HG02571 (cell line): ENCODE measurements around the gene MLLT3.

ENCODE experiments used
- ATAC-seq: cut with Tn5 transposase; IDR thresholded peaks from one replicate; pipeline ENCODE4 v1.9.1; 2021; ENCODE audit warnings: mild to moderate bottlenecking, moderate library complexity; ENCODE audit not compliant: unreplicated experiment

The MLLT3 gene

DNA sequence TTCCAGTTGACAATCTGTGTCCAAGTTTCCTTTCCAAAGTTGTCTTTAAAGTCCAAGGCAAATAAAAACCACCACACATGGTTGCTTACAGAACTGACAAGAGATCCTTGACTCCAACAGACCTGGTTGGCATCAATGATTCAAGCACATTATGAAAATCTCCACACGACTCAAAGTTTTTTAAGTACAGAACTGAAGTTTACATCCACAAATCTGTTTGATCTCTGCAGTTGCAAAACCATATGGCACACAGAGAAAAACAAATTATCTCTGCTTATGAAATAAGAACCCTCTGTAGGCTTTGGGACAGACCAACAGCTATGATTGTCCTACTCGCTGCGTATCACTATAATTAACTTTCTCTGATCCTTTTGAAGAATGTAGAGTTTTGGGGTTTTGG is 60.8 kb downstream of the MLLT3 start:
- no peak for ATAC-seq

DNA sequence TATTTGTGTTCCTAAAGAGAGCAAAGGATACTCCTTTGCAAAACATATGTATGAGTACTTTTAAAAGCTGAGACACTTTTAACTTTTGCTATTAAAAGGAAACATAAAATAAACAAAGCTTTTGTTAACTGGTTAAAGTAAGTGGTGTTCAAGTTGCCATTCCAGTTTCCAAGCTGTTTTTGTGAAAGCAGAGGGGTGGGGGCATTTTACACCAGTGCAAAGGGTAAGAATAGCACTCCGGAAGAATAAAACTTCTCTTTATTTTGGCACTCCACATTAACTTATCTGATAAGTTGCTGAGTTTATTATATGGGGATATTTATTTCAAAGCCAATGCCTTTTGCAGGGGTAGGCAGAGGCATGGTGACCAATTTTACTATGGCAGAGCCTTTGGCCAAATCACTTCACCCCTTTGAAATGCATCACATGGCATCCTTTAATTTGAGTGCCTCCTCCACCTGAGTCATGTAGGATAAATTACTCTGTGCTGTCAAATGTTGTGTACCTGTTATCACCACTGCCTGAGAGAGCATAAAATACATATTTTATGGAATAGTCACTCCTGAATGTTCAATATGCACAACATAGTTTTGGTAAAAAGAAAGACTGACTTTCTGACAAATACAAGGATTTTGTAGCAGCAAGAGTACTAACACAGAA is 62.9 kb downstream of the MLLT3 start:
- no peak for ATAC-seq

DNA sequence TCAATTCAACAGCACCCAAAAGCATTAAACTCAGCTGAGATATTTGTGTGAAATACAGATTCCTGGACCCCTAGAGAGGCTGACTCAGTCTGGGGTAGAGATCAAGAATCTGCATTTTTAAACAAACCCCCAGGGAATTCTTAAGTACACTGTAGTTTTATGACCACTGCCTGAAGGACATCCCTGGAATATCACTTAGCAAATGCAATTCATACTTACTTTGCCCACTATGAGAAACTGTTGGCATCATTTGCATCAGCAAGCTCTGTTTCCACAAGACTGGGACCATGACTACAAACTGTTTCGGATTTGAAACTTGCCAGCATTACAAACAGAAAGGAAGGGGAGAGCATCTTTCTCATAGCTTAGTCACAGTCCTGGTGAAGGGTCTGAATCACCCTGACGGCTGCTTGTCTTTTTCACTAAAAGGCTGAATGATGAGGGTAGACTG is 63.7 kb downstream of the MLLT3 start:
- ATAC-seq = peak; percentile 46

DNA sequence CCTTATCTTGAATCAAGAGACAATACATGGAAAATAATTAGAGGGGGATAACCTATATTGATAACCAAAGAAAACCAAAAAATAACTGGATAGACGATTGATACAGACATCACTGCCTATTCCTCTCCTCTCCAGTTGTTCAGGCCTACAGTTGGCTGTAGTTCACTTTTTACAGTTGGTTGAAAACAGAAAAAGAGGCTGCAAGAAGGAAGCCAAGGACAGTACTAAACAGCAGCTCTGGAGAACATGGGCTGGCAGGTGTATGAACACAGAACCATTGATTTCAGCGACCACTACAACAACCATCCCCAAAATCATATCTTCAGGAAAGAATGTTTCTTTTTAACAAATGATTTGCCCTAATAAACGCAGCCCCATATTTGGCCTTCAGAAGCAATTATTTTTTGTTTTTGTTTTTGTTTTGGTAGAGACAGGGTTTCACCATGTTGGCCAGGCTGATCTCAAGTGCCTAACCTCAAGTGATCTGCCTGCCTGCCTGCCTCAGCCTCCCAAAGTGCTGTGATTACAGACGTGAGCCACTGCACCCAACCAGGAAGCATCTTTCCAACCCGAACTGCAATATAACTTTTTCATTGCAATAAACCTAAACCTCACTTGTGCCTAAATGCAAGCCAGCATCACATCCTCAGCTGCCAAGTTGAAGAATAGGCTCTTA is 64.3 kb downstream of the MLLT3 start:
- ATAC-seq = no peak

DNA sequence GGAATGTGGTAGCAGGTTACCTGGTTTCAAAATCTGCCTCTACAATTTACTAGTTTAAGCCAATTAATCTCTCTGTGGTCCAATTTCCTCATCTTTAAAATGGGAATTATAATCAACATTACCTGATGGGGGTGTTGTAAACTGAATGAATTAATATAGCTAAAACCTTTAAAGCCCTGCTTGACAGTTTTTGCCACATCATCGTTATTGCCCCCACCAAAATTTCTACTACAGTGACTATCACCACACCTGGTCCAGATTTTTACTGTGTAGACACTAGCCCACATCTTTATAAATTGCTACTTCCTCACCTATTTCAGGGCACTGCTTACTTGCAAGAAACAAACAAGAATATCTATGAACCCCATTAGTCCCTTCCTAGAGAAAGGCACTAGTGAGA is 65.0 kb downstream of the MLLT3 start:
- ATAC-seq = no peak

DNA sequence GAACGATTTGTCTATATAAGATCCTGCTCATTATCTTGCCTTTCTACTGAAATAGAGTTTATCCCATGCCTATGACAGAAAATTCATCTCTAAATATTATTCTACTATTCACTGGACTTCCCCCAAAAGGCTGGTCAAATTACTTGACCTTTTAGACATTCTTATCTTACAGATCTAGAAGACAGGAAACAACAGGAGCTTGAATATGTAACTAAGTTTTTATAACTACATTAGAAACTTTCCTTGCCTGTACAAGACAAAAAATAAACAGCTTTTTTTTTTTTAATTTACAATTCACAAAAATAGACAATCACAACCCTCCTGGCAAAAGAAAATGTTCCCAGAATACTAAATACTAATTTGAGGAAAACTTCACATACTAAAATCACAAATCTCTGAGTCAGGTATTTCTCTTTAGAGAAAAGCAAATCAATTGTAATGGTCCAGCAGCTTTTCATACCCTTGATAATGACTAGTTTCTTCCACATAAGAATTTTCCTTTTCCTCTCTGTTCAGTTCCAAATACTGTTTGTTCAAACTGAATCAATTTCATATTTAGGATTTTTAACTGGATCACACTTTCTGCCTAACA is 68.6 kb downstream of the MLLT3 start:
- no peak for ATAC-seq

DNA sequence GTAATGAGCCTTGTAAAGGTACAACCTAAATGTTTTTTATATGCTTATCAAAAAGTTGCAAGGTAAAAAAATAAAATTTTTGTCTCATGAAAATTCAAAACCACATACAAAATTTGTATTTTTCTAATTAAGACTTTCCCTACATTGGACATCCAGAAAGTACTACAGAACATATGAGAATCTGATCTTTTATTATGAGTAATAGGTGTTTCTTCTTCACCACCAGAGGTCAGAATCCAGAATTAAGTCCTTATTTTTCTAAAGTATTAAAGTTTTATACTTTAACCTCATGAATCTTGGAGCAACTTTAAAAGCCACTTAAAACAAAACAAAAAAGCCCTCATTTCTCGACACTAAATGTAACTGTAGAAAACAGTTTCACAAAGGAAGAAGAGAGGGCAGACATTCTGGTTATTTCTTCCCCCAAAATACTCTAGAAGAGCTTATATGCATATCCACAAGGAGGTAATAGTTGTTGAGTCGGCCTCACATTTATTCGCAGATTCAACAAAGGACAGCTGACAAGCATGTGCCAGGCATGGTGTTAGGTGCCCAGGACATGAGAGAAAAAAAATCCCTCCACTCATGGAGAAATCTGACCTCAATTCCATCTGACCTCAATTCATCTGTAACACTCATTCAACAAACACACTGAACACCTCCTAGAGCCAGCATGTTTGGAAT is 69.3 kb downstream of the MLLT3 start:
- ATAC-seq = peak; percentile 40

DNA sequence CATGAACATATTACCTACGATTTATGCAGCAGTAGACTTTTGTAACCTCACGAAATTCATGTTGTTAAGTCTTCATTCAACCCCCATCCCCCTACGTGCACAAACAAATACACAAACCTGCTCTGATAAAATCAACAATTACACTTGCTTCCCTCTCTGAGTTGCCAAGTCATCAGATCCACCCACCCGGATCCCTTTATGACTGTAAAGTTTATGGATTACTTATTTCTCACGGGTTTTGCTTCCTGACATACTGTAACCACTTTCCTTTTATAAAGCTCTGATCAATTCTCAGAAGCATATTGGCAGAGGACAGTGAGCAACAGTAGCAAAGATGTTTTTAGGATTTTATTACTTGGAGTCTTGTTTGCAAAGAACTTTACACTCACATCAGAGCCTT is 70.5 kb downstream of the MLLT3 start:
- ATAC-seq = peak; percentile 38

DNA sequence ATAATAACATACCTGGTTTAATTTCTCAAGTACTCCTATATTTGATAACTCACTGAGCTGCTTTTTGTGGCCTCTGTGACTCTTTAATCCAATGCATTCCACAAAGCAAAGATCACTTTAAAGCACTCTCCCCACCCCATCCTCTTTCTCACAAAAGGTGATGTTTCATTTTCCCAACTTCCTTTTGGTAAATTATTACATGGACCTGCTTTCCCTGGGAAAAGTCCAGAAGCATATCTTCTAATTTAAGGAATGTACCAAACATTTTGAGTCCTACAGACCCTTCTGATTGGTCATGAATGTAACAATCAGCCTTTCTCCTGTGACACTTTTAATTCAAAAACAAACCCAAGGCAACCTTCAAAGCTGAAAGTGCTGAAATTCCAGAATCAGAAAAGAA is 71.1 kb downstream of the MLLT3 start:
- ATAC-seq = no peak

DNA sequence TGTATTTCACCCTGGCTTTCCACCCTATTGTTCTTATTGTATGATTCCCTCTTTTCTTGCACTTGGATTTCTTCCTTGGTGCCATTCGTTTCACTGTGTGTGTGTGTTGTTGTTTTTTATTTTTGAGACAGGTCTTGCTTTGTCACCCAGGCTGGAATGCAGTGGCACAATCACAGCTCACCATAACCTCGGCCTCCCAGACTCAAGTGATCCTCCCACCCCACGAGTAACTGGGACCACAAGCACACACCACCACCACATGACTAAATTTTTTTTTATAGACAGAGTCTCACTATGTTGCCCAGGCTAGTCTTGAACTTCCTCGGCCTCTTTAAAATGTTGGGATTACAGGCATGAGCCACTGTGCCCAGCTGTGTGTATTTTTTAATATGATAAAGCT is 72.0 kb downstream of the MLLT3 start:
- no peak for ATAC-seq

DNA sequence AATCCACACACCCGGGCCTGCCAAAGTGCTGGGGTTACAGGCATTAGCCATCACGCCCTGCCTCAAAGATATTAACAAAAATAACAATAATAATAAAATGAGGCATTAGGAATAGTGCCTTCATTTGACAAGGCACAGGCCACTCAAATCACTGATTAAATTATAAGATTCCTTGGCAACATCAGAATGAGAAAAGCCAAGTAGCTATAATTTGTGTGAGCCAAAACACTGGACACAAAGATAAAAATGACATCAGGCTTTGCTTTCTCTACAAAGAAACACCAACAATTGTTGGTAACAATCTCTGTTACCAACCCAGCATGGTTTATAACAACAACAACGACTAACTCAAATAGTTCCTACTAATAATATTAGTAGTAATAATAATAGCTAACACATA is 73.2 kb downstream of the MLLT3 start:
- ATAC-seq = no peak

DNA sequence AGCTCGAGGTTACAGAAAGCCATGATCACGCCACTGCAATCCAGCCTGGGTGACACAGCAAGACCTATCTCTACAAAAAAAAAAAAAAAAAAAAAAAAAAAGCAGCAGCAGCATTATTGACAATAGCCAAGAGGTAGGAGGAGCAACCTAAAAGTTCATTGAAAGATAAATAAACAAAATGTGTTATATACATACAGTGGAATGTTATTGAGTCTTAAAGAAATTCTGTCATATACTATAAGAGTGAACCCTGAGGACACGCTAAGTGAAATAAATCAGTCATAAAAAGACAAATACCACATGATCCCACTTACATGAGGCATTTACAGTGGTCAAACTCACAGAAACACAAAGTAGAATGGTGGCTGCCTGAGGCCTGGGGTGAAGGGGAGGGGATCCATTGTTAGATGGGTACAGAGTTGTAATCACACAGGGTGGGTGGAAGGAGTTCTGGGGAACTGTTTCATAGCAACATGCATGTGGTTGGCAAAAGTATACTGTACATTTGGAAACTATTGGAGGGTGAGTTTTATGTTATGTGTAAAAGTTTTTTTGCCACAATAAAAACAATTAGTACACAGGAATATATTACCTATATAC is 77.2 kb downstream of the MLLT3 start:
- no peak for ATAC-seq

DNA sequence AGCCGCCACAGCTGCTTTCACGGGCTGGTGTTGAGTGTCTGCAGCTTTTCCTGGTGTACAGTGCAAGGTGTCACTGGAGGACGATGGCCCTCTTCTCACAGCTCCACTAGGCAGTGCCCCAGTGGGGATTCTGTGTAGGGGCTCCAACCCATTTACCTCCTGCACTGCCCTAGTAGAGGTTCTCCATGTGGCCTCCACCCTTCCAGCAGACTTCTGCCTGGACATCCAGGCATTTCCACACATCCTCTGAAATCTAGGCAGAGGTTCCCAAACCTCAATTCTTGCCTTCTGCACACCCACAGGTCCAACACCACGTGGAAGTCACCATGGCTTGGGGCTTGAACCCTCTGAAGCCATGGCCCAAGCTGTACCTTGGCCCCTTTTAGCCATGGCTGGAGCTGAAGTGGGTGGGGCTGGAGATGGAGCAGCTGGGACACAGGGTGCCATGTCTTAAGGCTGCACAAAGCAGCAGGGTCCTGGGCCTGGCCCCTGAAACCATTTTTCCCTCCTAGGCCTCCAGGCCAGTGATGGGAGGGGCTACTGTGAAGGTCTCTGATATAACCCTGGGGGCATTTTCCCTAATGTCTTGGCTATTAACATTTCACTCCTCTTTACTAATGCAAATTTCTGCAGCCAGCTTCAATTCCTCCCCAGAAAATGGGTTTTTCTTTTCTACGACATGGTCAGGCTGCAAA is 82.0 kb downstream of the MLLT3 start:
- no peak for ATAC-seq

DNA sequence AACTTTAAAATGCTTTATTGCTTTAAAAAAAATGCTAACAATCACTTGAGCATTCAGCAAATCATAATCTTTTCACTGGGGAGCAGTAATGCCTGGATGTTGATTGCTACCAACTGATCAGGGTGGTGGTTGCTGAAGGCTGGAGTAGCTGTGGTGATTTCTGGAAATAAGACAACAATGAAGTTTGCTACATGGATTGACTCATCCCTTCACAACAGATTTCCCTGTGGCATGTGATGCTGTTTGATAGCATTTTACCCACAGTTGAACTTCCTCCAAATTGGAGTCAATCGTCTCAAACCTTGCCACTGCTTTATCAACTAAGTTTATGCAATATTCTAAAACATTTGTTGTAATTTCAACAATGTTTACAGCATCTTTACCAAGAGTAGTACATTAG is 83.3 kb downstream of the MLLT3 start:
- no peak for ATAC-seq

DNA sequence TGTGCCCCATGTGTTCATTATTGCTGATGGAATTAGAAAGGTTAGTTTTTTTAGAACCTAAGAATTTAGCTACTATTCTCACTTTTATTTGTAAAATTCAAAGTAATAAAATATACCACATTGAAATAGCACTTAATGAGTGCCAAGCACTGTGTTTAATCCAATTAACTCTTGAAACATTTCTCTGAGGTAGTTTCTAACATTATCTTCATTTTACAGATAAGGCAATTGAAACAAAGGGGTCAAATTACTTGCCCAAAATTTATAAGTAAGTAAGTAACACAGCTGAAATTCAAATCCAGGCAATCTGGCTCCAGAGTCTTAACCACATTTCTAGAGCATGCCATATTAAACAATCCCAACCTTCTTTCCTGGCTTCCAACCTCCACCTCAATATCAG is 84.2 kb downstream of the MLLT3 start:
- no peak for ATAC-seq

DNA sequence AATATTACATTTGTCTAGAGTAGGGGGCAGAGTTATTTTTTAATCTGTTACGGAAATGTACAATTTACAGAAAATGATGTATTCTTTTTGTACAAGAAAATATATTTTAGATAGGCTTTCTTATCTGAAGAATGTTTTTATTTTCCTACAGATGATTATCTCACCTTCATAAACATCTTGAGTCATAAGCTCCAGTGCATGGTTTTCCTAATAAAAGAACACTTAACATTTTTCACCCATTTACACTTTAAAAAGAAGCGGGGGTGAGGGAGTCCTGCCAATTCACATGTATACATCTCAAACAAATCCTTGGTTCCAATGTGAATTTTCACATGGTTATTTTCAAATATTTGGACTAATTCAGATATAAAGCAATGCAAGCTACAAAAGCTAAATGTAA is 85.0 kb downstream of the MLLT3 start:
- no peak for ATAC-seq

DNA sequence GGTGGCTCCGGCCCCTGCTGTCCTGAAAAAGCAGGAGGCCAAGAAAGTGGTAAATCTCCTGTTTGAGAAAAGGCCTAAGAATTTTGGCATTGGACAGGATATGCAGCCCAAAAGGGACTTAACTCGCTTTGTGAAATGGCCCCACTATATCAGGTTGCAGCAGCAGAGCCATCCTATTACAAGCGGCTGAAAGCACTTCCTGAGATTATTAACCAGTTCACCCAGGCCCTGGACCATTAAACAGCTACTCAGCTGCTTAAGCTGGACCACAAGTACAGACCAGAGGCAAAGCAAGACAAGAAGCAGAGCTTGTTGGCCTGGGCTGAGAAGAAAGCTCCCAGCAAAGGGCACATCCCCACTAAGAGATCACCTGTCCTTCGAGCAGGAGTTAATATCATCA is 89.7 kb downstream of the MLLT3 start:
- ATAC-seq = no peak

DNA sequence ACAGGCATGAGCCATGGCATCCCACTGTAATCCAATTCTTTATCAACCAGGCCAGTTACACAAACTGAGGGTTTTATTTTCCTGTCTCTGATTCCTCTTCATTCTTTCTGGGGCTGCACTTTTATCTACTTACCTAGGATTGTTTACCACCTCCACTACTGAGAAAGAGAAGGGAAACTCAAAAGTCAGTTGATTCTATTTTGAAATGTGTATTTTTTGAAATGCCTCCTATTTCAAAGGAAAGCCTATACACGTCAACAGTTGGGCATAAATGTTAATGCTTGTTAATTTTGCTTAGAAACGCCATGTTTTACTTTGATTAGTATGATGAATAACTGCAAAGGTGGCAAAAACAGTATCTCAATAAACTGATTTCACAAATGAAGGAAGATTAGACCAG is 92.5 kb downstream of the MLLT3 start:
- no peak for ATAC-seq

DNA sequence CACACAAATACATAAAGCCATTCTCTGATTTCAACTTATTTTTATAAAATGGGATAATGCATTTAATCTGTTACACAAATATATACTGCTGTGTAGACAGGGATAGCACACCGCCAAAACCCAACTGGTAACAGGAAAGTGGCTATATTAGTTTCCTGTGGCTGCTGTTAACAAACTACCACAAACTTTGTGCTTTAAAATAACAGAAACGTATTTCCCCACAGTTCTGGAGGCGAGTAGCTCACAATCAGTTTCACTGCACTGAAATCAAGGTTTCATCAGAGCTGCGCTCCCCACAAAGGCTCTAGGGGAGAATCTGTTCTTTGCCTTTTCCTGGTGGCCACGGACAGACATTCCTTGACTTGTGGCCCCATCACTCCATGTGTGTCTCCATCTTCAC is 94.0 kb downstream of the MLLT3 start:
- ATAC-seq = no peak

DNA sequence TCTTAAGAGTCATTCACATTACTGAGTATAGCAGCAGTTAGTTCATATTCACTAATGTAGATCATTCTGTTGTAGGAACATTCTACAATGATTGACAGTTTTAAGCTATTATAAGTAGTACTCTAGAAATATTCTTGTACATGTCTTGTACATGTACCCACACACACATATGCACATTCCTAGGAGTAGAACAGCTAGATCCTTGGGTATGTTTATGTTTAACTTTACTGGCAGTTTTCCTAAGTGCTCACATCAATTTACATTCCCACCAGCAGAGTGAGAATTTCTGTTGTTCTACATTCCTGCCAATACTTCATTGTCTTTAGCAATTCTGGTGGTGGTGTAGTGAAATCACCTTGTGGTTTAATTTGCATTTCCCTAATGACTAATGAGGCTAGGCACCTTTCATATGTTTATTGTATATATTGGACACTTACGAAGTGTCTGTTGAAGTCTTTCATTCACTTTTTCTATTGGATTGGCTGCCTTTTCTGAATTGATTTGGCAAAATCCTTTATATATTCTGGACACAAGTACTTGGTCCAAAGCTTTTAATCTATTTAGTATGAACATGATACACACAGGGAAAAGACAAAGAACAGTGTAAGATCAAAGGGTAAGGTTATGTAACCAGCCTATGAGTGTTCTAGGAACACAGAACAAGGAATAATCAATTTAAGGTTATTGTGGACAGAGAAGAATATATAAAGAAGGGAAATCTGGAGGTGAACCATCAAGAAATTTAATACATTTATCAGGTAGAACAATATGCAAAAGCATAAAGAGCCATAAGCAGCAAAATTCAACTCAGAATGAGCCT is 95.6 kb downstream of the MLLT3 start:
- ATAC-seq = peak; percentile 90
